ENCODE data around the gene TFPI.
"Not testable (repeated sequence)": the region's sequence is repeated elsewhere in the genome, so short reads cannot be mapped to it uniquely, and the experiment has no call there.

Gene TFPI

DNA sequence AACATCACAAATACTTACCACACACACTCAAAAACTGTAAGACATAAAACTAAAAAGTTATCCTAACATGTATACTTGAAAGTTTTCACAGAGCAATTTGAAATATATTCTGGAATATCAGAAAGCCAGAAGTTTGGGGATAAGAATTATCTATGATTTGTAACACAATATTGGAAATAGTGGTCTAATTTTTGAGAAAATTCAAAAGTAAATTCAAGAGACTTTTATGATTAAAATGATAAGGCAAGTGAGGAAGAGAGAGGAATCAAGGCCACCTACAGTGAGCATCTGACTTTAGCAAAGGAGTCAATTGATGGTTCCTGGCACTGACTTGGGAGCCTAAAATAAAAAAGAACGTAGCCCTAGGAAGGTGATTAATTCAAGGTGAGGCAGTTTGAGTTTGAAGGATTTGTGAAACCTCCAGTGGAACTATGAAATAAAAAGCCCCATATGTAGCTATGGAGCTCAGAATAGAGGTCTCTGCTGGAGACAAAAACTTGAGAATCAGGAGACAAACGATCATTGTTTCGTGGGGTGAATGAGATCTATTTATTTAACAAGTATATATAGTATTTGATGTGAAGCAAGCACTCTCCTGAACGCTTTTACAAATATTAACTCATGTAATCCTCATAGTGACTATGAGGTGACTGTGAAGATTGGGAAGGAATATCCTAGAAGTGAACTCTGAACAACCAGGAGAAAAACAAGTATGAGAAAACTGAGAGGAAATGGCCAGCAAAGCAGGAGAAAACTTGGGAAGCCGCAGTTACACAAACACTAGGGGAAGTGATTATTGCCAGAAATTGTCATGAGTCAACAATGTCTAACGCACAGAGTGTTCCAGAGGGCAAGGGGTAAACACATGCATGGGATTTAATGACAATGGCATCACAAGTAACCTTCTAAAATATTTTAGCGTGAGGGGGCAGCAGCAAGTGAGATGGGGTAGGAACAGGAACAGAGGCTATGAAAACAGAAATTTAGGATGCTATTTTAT is 12.8 kb downstream of the TFPI start:
- Histone ChIP-seq H2AFZ (ENCODE audit: low read depth) (no peak overlapping the region), H3K79me2 (ENCODE audit: insufficient read depth, low read depth) (no peaks in the 10 kb centered on the region)

DNA sequence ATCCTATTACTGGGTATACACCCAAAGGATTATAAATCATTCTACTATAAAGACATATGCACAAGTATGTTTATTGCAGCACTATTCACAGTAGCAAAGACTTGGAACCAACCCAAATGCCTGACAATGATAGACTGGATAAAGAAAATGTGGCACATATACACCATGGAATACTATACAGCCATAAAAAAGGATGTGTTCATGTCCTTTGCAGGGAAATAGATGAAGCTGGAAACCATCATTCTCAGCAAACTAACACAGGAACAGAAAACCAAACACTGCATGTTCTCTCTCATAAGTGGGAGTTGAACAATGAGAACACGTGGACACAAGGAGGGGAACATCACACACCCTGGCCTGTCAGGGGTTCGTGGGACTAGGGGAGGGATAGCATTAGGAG is 16.0 kb downstream of the TFPI start:
- not testable (repeated sequence) for H2AFZ ChIP-seq (ENCODE audit: low read depth); H4K20me1 ChIP-seq (ENCODE audit: insufficient read depth); H3K9ac ChIP-seq; H3K4me1 ChIP-seq (ENCODE audit: low read depth, poor library complexity, severe bottlenecking); H3K79me2 ChIP-seq (ENCODE audit: insufficient read depth, low read depth); H3K4me2 ChIP-seq; H3K27me3 ChIP-seq (ENCODE audit: insufficient read depth, low read depth); H3K27ac ChIP-seq; H3K4me3 ChIP-seq (IDR thresholded peaks at IDR 0.05; ENCODE audit: insufficient read depth, low read depth, low read length); H3K36me3 ChIP-seq (ENCODE audit: insufficient read depth)

More for the DNA sequence above, 12.8 kb downstream of the TFPI start:
- H3K4me2 ChIP-seq = no peak overlapping the region
- H3K4me3 ChIP-seq (IDR thresholded peaks at IDR 0.05; ENCODE audit: insufficient read depth, low read depth, low read length) = no peak overlapping the region
- H4K20me1 ChIP-seq (ENCODE audit: insufficient read depth) = no peaks in the 10 kb centered on the region
- H3K4me1 ChIP-seq (ENCODE audit: low read depth, poor library complexity, severe bottlenecking) = no peaks in the 10 kb centered on the region
- TF ChIP-seq, protein P1, sequence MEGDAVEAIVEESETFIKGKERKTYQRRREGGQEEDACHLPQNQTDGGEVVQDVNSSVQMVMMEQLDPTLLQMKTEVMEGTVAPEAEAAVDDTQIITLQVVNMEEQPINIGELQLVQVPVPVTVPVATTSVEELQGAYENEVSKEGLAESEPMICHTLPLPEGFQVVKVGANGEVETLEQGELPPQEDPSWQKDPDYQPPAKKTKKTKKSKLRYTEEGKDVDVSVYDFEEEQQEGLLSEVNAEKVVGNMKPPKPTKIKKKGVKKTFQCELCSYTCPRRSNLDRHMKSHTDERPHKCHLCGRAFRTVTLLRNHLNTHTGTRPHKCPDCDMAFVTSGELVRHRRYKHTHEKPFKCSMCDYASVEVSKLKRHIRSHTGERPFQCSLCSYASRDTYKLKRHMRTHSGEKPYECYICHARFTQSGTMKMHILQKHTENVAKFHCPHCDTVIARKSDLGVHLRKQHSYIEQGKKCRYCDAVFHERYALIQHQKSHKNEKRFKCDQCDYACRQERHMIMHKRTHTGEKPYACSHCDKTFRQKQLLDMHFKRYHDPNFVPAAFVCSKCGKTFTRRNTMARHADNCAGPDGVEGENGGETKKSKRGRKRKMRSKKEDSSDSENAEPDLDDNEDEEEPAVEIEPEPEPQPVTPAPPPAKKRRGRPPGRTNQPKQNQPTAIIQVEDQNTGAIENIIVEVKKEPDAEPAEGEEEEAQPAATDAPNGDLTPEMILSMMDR (conservative IDR thresholded peaks at IDR 0.05; ENCODE audit: low read depth, low read length) = no peak
- no peak overlapping the region for H3K9ac ChIP-seq
- no peaks in the 10 kb centered on the region for H3K36me3 ChIP-seq (ENCODE audit: insufficient read depth)
- no peaks in the 10 kb centered on the region for H3K27me3 ChIP-seq (ENCODE audit: insufficient read depth, low read depth)
- H3K27ac ChIP-seq = no peak overlapping the region

DNA sequence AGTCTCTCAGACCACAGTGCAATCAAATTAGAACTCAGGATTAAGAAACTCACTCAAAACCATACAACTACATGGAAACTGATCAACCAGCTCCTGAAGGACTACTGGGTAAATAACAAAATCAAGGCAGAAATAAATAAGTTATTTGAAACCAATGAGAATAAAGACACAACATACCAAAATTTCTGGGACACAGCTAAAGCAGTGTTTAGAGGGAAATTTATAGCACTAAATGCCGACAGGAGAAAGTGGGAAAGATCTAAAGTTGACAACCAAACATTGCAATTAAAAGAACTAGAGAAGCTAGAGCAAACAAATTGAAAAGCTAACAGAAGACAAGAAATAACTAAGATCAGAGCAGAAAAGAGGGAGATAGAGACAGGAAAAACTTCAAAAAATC is 18.9 kb downstream of the TFPI start:
- H3K4me3 ChIP-seq (IDR thresholded peaks at IDR 0.05; ENCODE audit: insufficient read depth, low read depth, low read length); H3K4me1 ChIP-seq (ENCODE audit: low read depth, poor library complexity, severe bottlenecking); H3K27ac ChIP-seq; H3K4me2 ChIP-seq; H3K79me2 ChIP-seq (ENCODE audit: insufficient read depth, low read depth); H3K27me3 ChIP-seq (ENCODE audit: insufficient read depth, low read depth); H3K9ac ChIP-seq; H3K36me3 ChIP-seq (ENCODE audit: insufficient read depth); H4K20me1 ChIP-seq (ENCODE audit: insufficient read depth); H2AFZ ChIP-seq (ENCODE audit: low read depth): not testable (repeated sequence)

DNA sequence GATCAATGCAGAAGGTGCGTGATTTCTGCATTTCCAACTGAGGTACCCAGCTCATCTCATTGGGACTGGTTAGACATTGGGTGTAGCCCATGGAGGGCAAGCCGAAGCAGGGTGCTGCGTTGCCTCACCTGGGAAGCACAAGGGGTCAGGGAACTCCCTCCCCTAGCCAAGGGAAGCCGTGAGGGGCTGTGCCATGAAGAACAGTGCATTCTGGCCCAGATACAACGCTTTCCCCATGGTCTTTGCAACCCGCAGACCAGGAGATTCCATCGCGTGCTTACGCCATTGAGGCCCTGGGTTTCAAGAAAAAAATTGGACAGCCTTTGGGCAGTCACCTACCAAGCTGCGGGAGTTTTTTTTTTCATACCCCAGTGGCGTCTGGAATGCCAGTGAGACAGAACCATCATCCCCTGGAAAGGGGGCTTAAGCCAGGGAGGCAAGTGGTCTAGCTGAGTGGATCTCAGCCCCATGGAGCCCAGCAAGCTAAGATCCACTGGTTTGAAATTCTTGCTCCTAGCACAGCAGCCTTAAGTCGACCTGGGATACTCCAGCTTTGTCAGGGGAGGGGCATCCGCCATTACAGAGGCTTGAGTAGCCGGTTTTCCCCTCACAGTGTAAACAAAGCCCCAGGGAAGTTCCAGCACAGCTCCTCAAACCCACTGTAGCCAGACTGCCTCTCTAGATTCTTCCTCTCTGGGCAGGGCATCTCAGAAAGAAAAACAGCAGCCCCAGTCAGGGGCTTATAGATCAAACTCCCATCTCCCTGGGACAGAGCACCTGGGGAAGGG is 21.7 kb downstream of the TFPI start:
- H2AFZ ChIP-seq (ENCODE audit: low read depth) = no peak overlapping the region
- H3K36me3 ChIP-seq (ENCODE audit: insufficient read depth) = no peaks in the 10 kb centered on the region
- H3K79me2 ChIP-seq (ENCODE audit: insufficient read depth, low read depth) = no peaks in the 10 kb centered on the region

More for the DNA sequence above, 21.7 kb downstream of the TFPI start:
- H3K27ac ChIP-seq = no peak overlapping the region
- H3K9ac ChIP-seq = no peak overlapping the region
- no peak overlapping the region for H3K4me2 ChIP-seq
- no peaks in the 10 kb centered on the region for H3K4me1 ChIP-seq (ENCODE audit: low read depth, poor library complexity, severe bottlenecking)
- H3K27me3 ChIP-seq (ENCODE audit: insufficient read depth, low read depth) = no peaks in the 10 kb centered on the region
- H3K4me3 ChIP-seq (IDR thresholded peaks at IDR 0.05; ENCODE audit: insufficient read depth, low read depth, low read length) = no peak overlapping the region
- TF ChIP-seq, protein P1 (conservative IDR thresholded peaks at IDR 0.05; ENCODE audit: low read depth, low read length) = no peak
- H4K20me1 ChIP-seq (ENCODE audit: insufficient read depth) = no peaks in the 10 kb centered on the region
